Heart left ventricle (tissue), 16 donors: ENCODE data around the gene MYBPC1. TPM values are rescaled to one million over a fixed set of nuclear protein-coding genes. Genes with fewer than 3 reads are reported as not detected.

Source experiments
- ATAC-seq, 4 donors: fragments of 200-7000 bp; cut with Tn5 transposase; one replicate each; pipeline ENCODE4 v1.9.1; 2020 to 2022; ENCODE audit warnings: moderate library complexity in 4 of 4, mild to moderate bottlenecking in 3 of 4, moderate number of reproducible peaks in 1 of 4
- DNase-seq, 5 donors: peaks; one replicate each; pipeline ENCODE4 v3.0.0-alpha.2; 2020
- H3K27ac ChIP-seq, 12 donors: fragments of 200-600 bp; sonication (generic) in 4 of 12; one replicate each; pipeline versions ENCODE4 v1.5.0 to v1.8.0; 2016 to 2022; ENCODE audit warnings: mild to moderate bottlenecking in 2 of 12
- H3K27me3 ChIP-seq, 9 donors: fragments of 200-600 bp; sonication (generic) in 2 of 9; one replicate each; pipeline versions ENCODE4 v1.5.1 to v1.8.0; 2016 to 2022; ENCODE audit warnings: mild to moderate bottlenecking in 3 of 9
- H3K36me3 ChIP-seq, 9 donors: fragments of 200-600 bp; sonication (generic) in 2 of 9; one replicate each; pipeline versions ENCODE4 v1.5.0 to v1.8.0; 2018 to 2022; ENCODE audit warnings: mild to moderate bottlenecking in 2 of 9
- H3K4me1 ChIP-seq, 12 donors: fragments of 200-600 bp; sonication (generic) in 4 of 12; one replicate each; pipeline versions ENCODE4 v1.5.0 to v1.8.0; 2016 to 2022; ENCODE audit warnings: mild to moderate bottlenecking in 3 of 12
- H3K4me3 ChIP-seq, 12 donors: fragments of 200-600 bp; sonication (generic) in 4 of 12; one replicate each; pipeline versions ENCODE4 v1.5.0 to v1.8.0; 2017 to 2022; ENCODE audit warnings: mild to moderate bottlenecking in 9 of 12, moderate library complexity in 4 of 12
- H3K9me3 ChIP-seq, 12 donors: fragments of 200-600 bp; sonication (generic) in 4 of 12; one replicate each; pipeline versions ENCODE4 v1.5.0 to v1.8.0; 2016 to 2022; ENCODE audit warnings: mild to moderate bottlenecking in 1 of 12
- POLR2A ChIP-seq, 2 donors: fragments of 450-650 bp; IDR thresholded peaks; one replicate each; pipeline ENCODE4 v1.6.1; 2017; ENCODE audit warnings: antibody characterized with exemption in 2 of 2, mild to moderate bottlenecking in 2 of 2, moderate library complexity in 2 of 2
- WGBS, 4 donors: extraction: QIAGEN DNeasy Blood & Tissue Kit in 2 of 4; methylation state at CpG; one replicate each; pipeline versions ENCODE4 v1.1.5 to v1.1.7; 2013 to 2018; 5-methylcytosine and 5-hydroxymethylcytosine counted together
- intact Hi-C, 10 donors: fragments of 100-400 bp; cut with DNase I; formaldehyde crosslinking; loops; one replicate each; pipeline versions ENCODE4 v1.11.1 to v1.14.2; 2022
- polyA plus RNA-seq, 2 donors: library from polyadenylated mRNA; stranded (reverse); fragments of 200-250 nt; gene quantifications; one replicate each; pipeline ENCODE4 v1.2.3, GENCODE V29; 2013
- total RNA-seq, 9 donors: library from RNA; depleted of rRNA in 2 of 9; stranded (reverse); fragments of >200 nt in 2 of 9; fragmentation: NEBNext Ultra II Directional in 3 of 9; extraction: Animal tissue kit (Norgen Biotek cat#: 25700) in 3 of 9; gene quantifications; one replicate each; pipeline versions ENCODE4 v1.1.0 to v1.2.4, GENCODE V29; 2016 to 2023
- TF ChIP-seq, protein P1 (sequence below), 12 donors: fragments of 200-600 bp; sonication (generic) in 4 of 12; IDR thresholded peaks; one replicate each; pipeline versions ENCODE4 v1.5.0 to v1.8.0; 2018 to 2022; ENCODE audit warnings: antibody characterized with exemption in 12 of 12, mild to moderate bottlenecking in 5 of 12
- donor health status: ischemic (EF 13 %, LVEDD 7.1; RV severe dilation, severe dysfunction).
- donor health status: healthy with polysubstance abuse.
- donor health status: DM: no; HTN: yes; CAD: no.
- donor health status: DM: no; HTN: no; CAD: no.
- donor health status: ischemic (EF 25% LVEDD 6.9; RV normal size, moderate dysfunction).
- donor health status: ischemic (EF 25% LVEDD 5.7; RV mildly dilated, moderate dysfunction).
- donor health status: healthy.
- donor health status: DM: yes; HTN: yes; CAD: no.
- donor health status: ischemic (EF 35%, LVEDD 5.7; RV mildly dilated, moderate dysfunction).
- donor health status: nonischemic (EF 11% LVEDD 7.7; RV severe dilation, severe dysfunction).
- donor health status: DM: yes; HTN: yes; CAD: no.
- donor health status: PGD.
- donor health status: ischemic (EF 29% LVEDD 5.4; RV normal size, mild dysfunction).
- donor health status: nonischemic (EF 23%, LVEDD 6.1; RV moderate dilation, normal function).

Gene MYBPC1
- total and polyA plus RNA-seq, 11 donors = 0.04 to 3.5 (median 1.9) TPM

DNA sequence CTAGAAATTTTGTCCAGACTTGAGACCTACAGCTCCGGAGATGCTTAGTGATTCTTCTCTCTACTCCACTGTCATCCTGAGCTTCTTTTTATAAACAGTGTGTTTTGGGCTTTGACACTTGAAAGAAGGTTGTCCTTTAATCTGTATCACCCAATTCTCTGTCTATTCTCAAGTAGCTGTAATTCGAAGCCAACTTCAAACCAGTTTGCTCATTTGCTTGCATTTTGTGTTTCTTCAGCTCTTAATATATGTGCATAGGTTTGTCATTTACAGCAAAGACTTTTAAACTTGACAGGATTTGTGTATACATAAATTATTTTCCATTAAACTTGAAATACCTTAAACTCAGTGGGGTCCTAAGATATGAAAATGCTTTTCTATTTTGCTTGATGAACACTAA is 16.4 kb upstream of the MYBPC1 start:
- intact Hi-C loops = no loop called here
- Histone ChIP-seq H3K27ac (no peak overlapping the region), H3K9me3 (no peaks in the 10 kb centered on the region), H3K4me1 (no peaks in the 10 kb centered on the region), H3K4me3 (no peak overlapping the region), H3K36me3 (no peaks in the 10 kb centered on the region), H3K27me3 (peaks cover 0 to 22% (median 0%) of the 10 kb centered on the region in 9 donors)
- TF ChIP-seq POLR2A (IDR thresholded peaks at IDR 0.05) = no peak
- TF ChIP-seq, protein P1, sequence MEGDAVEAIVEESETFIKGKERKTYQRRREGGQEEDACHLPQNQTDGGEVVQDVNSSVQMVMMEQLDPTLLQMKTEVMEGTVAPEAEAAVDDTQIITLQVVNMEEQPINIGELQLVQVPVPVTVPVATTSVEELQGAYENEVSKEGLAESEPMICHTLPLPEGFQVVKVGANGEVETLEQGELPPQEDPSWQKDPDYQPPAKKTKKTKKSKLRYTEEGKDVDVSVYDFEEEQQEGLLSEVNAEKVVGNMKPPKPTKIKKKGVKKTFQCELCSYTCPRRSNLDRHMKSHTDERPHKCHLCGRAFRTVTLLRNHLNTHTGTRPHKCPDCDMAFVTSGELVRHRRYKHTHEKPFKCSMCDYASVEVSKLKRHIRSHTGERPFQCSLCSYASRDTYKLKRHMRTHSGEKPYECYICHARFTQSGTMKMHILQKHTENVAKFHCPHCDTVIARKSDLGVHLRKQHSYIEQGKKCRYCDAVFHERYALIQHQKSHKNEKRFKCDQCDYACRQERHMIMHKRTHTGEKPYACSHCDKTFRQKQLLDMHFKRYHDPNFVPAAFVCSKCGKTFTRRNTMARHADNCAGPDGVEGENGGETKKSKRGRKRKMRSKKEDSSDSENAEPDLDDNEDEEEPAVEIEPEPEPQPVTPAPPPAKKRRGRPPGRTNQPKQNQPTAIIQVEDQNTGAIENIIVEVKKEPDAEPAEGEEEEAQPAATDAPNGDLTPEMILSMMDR (IDR thresholded peaks at IDR 0.05) = no peak
- whole genome bisulfite sequencing, 4 donors = 56 to 68% (median 58%) methylated on average over 2 of the region's 2 CpGs
- DNase-seq (no peak), ATAC-seq (no peak)

DNA sequence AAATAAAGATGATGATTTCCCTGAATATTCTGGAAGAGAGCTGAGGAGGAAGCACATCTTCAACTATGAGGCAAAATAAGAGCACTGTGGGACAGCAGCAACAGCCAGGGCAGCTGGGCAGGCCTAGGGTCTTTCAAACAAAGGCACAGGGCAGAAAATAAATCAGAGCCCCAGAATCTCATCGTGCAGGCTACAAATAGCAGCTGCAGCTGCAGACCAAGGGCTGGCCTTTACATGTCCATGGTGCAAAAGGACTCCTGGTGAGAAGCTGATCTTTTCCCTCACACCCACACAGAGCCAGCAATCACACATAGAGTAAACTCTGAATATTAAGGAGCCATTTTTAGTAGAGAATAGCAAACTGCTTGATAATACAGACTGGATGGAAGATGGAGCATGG is 13.6 kb upstream of the MYBPC1 start:
- DNase-seq = no peak
- TF ChIP-seq, protein P1 (IDR thresholded peaks at IDR 0.05) = no peak
- TF ChIP-seq POLR2A (IDR thresholded peaks at IDR 0.05) = no peak
- 9 to 29% (median 16%) methylated on average over 1 of the region's 1 CpG for WGBS, 4 donors

DNA sequence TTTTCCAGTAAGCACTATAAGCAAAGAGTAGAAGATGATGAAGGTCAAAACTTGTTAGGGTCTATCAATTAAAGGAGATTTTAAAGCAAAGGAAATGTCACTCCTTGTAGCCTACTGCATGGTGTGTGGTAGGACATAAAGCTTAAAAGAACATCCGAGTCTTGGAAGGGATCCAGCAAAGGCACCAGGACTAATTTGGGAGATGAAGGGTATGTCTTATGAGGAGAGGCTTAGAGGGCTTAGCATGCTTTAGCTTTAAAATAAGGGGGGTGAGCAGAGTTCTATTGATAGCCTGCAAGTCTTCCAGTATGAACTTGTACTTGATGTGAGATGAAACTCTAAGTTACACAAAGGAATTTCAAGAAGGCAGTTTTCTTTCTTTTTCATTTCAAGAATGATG is 11.8 kb upstream of the MYBPC1 start:
- no peaks in the 10 kb centered on the region for H3K36me3 ChIP-seq
- no peak overlapping the region for H3K4me3 ChIP-seq
- no peaks in the 10 kb centered on the region for H3K9me3 ChIP-seq
- DNase-seq (no peak), ATAC-seq (no peak)
- H3K27me3 ChIP-seq = peaks cover 0 to 12% (median 0%) of the 10 kb centered on the region in 9 donors
- H3K4me1 ChIP-seq = no peaks in the 10 kb centered on the region
- intact Hi-C loops = no loop called here
- no peak overlapping the region for H3K27ac ChIP-seq
- 30 to 64% (median 56%) methylated on average over 1 of the region's 1 CpG for WGBS, 4 donors
- TF ChIP-seq, protein P1 (IDR thresholded peaks at IDR 0.05) = no peak
- no peak for TF ChIP-seq POLR2A (IDR thresholded peaks at IDR 0.05)

More for the DNA sequence above, 13.6 kb upstream of the MYBPC1 start:
- no peak overlapping the region for H3K4me3 ChIP-seq
- no peaks in the 10 kb centered on the region for H3K36me3 ChIP-seq
- H3K27me3 ChIP-seq = peaks cover 0 to 12% (median 0%) of the 10 kb centered on the region in 9 donors
- no peaks in the 10 kb centered on the region for H3K4me1 ChIP-seq
- H3K27ac ChIP-seq = no peak overlapping the region
- no peaks in the 10 kb centered on the region for H3K9me3 ChIP-seq
- intact Hi-C loops = no loop called here
- no peak for ATAC-seq

DNA sequence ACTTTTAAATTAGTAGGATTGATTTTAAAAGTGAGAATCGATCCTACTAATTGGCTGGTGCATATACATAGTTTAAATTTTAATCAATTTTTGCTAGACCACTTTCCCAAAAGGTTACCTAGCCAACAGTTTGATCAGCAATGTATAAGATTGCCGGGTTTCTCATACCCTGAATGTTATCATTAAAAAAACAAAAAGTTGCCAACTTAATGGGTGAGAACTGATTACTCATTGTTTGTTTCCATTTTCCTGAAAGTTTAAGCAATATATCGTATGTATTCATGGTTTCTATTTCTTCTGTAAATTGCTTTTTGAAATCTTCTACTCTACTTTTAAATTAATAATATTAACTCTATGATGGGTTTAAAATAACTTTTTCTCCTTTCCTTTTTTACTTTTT is 4.4 kb upstream of the MYBPC1 start:
- Histone ChIP-seq H3K4me3 (no peak overlapping the region), H3K36me3 (no peaks in the 10 kb centered on the region), H3K9me3 (no peaks in the 10 kb centered on the region), H3K27ac (no peak overlapping the region), H3K27me3 (peaks cover 0 to 7% (median 0%) of the 10 kb centered on the region in 9 donors), H3K4me1 (no peaks in the 10 kb centered on the region)
- TF ChIP-seq, protein P1 (IDR thresholded peaks at IDR 0.05) = no peak
- no peak for TF ChIP-seq POLR2A (IDR thresholded peaks at IDR 0.05)
- no peak for ATAC-seq
- intact Hi-C loops = no loop called here
- WGBS, 4 donors = 53 to 60% (median 54%) methylated on average over 3 of the region's 3 CpGs
- DNase-seq = no peak
